GM12865 (cell line): ENCODE measurements around the gene LKAAEAR1.

Experiments used
- DNase-seq: peaks from one replicate; pipeline ENCODE4 v3.0.0; 2010; ENCODE audit warnings: low read depth
- H3K4me3 ChIP-seq: 2 replicates; pipeline ENCODE4 v1.5.1; 2011; ENCODE audit warnings: mild to moderate bottlenecking, low read depth, low read length, control low read depth
- TF ChIP-seq, protein P1 (sequence below): IDR thresholded peaks from 2 replicates; pipeline ENCODE4 v1.5.1; 2011; ENCODE audit warnings: low read length, control low read depth, low read depth, inconsistent platforms; ENCODE audit not compliant: insufficient read depth; ENCODE audit errors: missing control alignments

The LKAAEAR1 gene

DNA sequence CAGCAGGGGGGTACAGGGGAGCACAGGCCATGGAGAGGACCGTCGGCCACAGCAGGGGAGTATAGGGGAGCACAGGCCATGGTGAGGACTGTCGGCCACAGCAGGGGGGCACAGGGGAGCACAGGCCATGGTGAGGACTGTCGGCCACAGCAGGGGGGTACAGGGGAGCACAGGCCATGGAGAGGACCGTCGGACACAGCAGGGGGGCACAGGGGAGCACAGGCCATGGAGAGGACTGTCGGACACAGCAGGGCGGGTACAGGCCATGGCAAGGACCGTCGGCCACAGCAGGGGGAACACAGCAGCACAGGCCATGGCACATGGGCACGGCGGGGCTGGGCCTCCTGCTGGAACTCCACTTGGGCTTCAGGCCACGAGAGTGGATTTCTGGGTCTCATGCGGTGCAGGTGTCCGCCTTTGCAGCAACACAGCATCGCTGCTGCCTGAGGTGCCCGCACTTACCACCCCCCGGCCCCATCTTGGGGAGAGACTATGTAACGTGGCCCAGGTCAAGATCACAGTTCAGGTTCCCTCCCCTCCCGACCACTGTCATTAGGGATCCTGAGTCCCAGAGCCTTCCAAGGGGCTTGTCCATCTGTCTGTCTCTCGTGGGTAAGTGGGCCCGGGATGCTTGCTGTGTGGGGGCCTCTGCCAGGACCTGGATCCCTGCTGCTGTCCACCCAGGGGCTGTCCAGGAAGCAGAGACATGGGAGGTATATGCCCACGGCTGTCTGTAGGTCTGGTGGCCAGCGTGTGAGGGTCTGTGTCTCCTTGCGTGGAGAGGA lies 20.7 kb upstream of the LKAAEAR1 start:
- no peak overlapping the region for H3K4me3 ChIP-seq
- TF ChIP-seq, protein P1, sequence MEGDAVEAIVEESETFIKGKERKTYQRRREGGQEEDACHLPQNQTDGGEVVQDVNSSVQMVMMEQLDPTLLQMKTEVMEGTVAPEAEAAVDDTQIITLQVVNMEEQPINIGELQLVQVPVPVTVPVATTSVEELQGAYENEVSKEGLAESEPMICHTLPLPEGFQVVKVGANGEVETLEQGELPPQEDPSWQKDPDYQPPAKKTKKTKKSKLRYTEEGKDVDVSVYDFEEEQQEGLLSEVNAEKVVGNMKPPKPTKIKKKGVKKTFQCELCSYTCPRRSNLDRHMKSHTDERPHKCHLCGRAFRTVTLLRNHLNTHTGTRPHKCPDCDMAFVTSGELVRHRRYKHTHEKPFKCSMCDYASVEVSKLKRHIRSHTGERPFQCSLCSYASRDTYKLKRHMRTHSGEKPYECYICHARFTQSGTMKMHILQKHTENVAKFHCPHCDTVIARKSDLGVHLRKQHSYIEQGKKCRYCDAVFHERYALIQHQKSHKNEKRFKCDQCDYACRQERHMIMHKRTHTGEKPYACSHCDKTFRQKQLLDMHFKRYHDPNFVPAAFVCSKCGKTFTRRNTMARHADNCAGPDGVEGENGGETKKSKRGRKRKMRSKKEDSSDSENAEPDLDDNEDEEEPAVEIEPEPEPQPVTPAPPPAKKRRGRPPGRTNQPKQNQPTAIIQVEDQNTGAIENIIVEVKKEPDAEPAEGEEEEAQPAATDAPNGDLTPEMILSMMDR = no peak
- DNase-seq = no peak

DNA sequence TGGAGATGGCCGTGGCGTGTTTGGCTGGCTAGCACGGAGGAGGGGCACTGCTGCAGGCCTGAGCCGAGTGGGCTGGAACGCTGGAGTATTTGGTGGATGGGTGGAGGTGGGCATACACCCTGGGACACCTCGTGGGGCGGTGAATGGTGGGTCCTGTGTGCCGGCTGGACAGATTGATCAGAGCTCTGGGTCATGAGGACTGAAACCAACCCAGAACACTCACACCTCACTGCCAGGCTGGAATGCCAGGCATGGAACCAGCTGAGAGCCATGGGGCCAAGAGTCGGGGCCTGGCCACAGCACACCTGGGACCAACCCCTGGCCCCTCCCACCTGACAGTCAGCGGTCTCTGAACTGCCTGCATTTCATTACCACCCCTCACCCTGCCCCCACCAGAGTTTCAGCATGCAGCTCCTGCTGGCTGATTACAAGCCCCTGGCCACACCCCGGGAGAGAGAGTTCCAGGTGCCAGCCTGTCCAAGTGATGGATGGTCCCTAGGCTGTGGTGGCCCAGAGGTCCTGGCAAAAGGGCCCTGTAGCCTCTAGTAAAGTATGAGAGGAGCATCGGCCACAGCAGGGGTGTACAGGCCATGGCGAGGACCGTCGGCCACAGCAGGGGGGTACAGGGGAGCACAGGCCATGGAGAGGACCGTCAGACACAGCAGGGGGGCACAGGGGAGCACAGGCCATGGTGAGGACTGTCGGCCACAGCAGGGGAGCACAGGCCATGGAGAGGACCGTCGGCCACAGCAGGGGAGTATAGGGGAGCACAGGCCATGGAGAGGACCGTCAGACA lies 19.9 kb upstream of the LKAAEAR1 start:
- H3K4me3 ChIP-seq = no peak overlapping the region
- TF ChIP-seq, protein P1 = no peak
- no peak for DNase-seq

DNA sequence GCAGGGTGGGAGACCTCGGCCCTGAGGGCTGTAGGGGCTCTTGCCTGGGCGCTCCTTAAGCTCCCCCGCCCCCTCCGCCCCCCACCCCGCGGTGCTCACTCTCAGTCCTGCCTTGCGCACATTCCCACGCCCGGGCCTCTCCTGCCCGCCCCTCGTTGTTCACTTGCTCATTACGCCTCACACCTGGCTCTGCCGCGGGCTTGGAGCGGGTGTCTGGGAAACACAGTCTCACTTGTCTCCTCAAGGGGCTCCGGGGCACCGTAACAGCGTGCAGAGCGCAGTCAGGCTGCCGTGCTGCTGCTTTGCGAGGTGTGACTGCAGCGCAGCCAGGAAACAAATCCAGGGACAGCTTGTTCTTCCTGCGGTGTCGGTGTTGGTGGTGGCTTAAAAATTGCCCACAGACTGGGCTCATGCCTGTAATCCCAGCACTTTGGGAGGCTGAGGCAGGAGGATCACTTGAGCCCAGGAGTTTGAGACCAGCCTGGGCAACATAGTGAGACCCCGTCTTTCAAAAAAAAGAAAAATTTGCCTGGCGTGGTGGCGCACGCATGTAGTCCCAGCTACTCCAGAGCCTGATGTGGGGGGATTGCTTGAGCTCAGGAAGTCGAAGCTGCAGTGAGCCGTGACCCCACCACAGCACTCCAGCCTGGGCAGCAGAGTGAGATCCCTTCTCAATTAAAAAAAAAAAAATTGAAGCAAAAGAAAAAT lies 18.6 kb upstream of the LKAAEAR1 start:
- H3K4me3 ChIP-seq = no peak overlapping the region
- TF ChIP-seq, protein P1 = no peak

DNA sequence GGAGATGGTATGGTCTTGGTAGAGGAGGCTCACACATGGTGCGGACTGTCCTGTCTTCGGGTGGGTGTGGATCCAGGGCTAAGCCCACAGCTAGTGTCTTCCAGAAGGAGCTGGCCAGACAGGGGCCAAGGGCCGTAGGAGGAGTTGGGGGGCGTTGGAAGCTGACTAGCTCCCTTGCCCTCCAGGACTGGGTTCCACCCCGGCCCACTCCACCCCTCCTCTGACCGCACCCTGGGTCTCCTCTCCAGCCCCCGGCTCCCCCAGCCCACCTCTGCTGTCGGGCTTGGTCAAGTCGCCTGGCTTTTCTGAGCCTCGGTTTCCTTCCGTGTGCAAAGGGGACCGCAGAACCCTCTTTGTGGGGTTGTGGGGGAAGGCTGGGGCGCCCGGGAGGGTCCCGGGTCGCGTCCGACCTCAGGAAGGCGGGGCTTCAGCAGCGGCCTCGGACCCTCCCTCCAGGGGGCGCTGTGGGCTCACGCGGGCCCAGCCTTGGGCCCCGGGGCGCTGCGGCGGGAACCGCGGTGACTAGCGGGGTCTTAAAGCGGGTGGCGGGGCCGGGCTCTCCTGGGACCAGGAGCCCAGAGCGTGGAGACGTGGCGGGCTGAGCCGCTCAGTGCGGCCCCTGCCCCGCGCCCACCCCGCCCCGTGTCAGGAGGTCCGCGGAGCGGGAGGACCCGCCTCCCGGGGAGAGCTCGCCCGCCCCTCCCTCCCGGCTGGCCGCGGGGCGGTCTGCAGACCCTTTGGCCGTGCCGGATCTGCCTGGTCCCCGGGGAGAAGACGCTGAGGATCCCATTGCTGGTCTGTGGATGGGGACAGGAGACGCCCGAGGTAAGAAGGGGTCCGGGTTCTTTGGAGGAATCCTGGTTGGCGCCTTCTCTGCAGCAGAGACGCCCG lies 17.8 kb upstream of the LKAAEAR1 start:
- TF ChIP-seq, protein P1 = peak; percentile 75
- H3K4me3 ChIP-seq = no peak overlapping the region
- DNase-seq = peak; percentile 42

More for the DNA sequence above, 18.6 kb upstream of the LKAAEAR1 start:
- DNase-seq = no peak

DNA sequence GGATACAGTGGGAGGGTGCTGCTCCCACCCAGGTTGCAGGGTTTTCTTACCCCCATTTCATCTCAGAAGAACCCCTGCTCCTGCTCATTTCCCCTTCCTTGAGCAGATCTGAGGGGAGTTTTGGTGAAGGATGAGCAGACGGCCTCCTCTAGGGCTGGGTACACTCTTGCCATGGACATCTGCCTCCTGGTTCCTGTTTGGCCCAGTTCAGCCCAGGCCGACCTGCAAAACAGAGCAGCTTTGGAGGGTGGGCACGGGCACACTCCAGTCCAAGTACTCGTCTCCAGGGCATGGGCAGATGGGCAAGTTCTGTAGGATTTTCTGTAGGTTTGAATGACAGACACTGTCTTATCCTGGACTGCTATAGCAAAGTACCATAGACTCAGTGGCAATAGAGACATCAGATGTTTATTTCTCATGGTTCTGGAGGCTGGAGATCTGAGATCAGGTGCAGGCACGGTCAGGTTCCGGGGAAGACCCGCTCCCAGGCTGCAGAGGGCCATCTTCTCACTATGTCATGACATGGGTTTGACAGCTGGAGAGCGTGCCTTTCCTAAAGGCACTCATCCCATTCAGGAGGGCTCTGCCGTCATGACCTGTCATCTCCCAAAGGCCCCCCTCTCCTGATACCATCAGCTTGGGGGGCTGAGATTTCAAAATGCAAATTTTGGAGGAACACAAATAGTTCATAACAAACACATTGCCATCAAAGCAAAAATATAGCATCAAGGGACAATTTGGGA lies 16.9 kb upstream of the LKAAEAR1 start:
- H3K4me3 ChIP-seq = no peak overlapping the region
- TF ChIP-seq, protein P1 = no peak
- DNase-seq = no peak
